ENCODE results near the gene PLCB4. TPM values are rescaled to one million over a fixed set of nuclear protein-coding genes. Genes with fewer than 3 reads are reported as not detected.
A peak's percentile ranks its signal among the peaks of the same experiment; 100 is the strongest.
"Not testable (repeated sequence)": the region's sequence is repeated elsewhere in the genome, so short reads cannot be mapped to it uniquely, and the experiment has no call there.

Gene PLCB4
- 14.0 TPM for polyA plus RNA-seq (2013, experiment 1 of 2; ENCODE audit: insufficient read length)
- polyA plus RNA-seq (2013, experiment 2 of 2; ENCODE audit: insufficient read length) = 22.3 TPM

GRCh38 chr20:9068841-9069663 is at the start of gene PLCB4:
Gene PLCB4, plus strand, starts transcription at chr20:9069087. Its CDS starts 238,728 bp downstream, at chr20:9307815.
- peak; percentile 74 for DNase-seq

DNA sequence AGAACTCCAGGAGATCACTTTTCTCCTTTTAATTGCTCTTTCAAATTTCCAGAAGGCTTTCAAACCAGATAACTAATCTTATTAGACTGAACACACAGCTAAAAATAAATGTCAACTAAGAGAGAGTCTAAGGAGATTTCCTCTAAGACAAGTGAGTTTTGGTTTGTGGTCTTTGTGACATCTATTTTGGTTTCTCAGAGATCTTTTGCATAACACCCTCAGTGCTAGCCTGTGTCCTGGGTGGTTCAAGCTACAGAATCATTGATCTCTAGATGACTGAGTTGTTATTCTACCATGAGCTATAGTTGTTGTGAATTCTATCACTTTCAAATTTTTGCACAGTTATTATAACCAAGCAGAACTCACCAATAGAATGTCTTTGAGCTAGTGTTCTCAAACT is 49.1 kb upstream of the PLCB4 start:
- no peak for DNase-seq

DNA sequence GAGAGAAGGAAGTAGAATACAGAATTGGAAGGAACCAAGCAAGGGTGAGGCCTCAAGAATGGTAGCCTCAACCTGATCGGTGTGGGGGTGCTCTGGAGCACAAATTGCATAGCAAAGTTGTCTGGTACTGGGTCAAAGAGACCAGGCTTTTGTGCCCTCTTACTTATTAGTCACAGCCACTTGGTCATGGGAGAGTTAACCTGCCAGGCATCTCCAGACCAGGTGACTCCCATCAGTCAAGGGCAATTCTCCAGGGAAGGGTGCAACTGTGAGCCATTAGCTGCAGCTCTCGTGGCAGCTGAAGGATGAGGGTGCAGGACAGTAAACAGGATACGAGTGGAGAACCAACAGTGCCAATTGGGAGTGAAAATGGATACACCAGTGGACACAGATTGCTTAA is 47.7 kb upstream of the PLCB4 start:
- DNase-seq = no peak

DNA sequence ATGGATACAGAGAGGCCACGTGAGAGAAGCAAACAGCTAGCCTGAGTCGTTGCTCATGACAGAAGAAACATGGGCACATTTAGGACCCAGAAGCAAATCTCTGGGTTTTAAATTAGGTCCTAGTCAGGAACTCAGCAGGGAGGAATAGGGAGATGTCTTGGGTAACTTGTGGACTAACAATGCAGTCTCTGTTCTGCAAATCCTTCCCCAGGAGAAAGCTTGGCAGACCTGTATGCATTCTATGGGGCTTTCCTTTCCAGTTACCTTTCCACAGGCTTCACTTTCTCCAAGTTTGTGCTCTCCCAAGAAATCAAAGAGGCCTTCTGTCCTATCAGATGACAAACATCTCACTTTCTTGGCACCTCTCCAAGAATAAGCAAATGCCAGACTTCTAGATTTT is 47.2 kb upstream of the PLCB4 start:
- DNase-seq = peak; percentile 34

DNA sequence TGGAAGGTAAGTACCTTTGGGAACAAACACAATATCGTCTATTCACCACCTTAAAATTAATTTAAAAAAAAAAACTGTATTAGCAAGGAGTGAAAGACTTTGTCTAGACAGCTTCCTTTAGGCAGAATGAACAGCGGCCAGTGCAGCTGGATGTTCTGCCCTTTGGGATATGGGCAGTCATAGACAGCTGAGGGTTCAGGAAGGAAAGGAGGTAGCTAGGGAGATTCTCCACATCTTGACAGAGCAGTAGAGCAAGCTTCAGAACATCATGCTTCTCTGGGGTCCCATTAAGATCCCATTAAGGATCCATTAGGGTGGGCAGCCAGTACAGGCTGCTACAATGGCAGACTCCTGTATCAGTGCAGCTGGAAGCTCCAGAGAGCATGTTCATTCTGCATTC is 46.5 kb upstream of the PLCB4 start:
- DNase-seq = no peak

DNA sequence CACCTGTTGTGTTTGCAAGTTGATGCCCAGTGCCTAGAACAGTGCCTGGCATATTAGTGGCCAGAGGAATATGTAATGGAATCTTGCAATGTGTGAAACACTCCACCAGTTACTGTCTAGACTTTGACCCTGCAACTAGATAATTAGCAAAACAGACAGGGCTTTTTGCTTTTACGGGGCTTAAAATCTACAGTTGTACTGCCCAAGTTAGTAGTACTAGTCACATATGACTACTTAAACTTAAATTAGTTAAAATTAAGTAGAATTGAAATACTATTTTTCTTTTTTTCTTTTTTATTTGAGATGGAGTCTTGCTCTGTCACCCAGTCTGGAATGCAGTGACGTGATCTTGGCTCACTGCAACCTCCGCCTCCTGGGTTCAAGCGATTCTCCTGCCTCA is 44.3 kb upstream of the PLCB4 start:
- DNase-seq = no peak

- no peak for DNase-seq
These were observed 43.9 kb upstream of the PLCB4 start for GRCh38 chr20:9025011-9025410.

DNA sequence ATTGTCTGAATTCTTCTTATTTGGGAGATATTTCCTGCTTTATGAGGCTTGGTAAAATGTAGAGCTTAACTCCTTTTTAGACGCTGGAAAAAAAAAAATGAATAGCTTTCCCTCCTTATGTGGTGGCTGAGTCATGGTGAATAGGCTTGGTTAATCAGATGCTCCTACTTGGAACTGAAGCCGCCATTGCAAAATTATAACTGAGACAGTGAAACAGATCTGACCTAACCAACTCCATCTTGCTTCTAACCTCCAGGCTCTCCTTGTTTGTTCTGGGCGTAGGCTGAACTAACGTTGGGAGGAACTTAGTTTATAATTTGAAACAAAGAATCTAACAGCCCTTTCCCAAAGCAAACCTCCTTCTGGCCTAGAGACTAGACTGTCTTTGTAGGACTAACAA is 43.2 kb upstream of the PLCB4 start:
- DNase-seq = peak; percentile 81

GRCh38 chr20:9027626-9028025 is 41.3 kb upstream of the PLCB4 start:
- DNase-seq = no peak

- DNase-seq = peak; percentile 84
These were observed 40.5 kb upstream of the PLCB4 start for GRCh38 chr20:9028419-9028818.

DNA sequence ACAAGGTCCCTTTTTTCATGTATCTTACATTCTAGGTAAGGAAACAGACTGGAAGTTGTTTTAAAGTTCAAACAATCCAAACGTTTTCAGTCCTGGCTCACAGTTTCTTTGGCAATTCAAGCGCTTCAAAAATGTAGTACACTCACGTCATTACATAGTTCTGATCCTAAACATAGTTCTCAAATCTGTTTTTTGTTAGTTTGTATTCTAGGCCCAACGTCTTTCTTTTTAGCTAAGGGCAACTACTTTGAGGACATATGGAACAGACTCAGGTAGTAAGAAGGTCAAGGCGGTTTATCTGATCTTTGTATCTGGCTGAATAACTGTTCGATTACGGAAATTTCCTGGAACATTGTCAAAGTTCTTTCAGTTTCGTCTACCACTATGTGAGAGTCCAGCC is 36.9 kb upstream of the PLCB4 start:
- DNase-seq = peak; percentile 82

DNA sequence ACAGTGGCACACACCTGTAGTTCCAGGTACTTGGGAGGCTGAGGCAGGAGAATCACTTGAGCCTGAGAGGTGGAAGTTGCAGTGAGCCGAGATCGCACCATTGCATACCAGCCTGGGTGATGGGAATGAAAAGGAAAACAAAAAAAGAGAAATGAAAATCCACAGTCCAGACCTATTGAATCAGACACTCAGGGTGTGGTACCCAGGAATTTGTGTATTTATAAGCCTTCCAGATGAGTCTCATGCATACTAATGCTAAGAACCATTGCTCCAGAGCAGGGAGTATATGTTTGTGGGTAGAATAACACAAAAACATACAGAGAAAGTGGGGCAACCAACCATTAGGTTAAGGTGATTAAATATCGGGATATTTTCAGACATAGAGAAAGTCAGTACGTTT is 36.1 kb upstream of the PLCB4 start:
- peak; percentile 92 for DNase-seq

- peak; percentile 98 for DNase-seq
These were observed 33.8 kb upstream of the PLCB4 start for GRCh38 chr20:9035126-9035525.

DNA sequence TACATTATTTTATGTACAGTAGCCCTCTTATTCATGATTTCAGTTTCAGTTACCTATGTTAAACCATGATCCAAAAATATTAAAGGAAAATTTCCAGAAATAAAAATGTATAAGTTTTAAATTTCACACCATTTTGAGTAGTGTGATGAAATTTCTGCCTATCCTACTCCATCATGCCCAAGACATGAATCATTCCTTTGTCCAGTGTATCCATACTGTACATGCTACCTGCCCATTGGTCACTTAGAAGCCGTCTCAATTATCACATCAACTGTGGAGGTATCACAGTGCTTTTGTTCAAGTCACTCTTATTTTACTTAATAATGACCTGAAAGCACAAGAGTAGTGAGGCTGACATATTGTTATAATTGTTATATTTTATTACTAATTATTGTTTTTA is 32.3 kb upstream of the PLCB4 start:
- DNase-seq = peak; percentile 50

- peak; percentile 65 for DNase-seq
These were observed 29.9 kb upstream of the PLCB4 start for GRCh38 chr20:9038791-9039535.

- DNase-seq = peak; percentile 67
These were observed 27.9 kb upstream of the PLCB4 start for GRCh38 chr20:9040863-9041524.

DNA sequence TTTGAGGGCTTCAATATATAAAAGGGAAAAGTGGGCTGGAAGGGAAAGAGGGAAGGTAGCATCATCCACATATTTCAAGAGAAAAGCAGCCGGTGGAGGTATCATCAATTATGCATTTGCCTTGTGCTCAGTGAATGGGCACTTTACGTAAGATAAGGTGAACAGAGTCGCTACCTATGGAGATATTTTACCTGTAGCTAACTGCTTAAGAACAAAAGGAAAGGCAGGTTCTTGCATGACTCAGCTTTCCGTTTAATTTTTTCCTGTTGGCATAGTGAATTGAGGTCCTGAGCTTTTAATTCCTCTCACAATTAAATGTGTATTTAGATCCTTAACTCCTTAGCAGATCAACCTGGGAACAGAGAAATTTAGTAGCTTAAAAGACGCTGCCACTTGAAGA is 25.5 kb upstream of the PLCB4 start:
- DNase-seq = no peak

DNA sequence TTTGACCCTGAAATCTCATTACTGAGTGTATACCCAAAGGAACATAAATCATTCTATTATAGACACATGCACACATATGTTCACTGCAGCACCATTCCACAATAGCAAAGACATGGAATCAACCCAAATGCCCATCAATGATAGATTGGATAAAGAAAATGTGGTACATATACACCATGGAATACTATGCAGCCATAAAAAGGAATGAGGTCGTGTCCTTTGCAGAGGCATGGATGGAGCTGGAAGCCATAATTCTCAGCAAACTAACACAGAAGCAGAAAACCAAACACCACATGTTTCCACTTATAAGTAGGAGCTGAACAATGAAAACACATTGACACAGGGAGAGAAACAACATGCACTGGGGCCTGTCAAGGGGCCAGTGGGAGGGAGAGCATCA is 21.0 kb upstream of the PLCB4 start:
- DNase-seq = not testable (repeated sequence)

DNA sequence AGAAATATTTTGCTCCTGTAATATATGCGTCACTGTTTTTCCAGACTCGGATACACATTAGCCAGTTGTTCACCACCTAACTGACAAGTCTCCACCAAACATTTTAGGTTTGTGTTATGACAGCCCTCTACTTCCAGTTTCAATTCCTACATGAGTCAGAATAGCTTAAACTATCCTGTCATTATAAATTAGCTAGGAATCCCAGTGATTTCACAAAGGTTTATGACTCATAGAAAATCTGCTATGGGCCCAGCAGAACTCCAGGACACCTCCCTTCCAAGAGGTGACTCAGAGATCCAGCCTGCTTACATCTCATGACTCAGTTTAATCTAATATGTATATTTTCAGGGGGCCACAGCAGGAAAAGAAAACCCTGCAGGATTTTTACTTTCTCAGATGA is 17.4 kb upstream of the PLCB4 start:
- DNase-seq = peak; percentile 99

DNA sequence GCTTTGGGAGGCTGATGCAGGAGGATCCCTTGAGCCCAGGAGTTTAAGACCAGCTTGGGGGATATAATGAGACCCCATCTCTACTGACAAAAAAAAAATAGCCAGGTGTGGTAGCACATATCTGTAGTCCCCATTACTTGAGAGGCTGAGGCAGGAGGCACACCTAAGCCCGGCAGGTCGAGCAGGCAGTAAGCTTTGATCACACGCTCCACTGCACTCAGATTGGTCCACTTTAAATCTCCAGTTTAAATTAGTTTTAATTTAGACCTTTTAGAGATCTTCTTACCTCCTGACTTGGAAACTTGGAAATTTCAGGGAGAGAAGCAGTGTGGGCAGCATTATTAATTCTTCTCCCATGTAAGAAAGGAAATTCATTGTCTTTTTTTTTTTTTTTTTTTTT is 16.8 kb upstream of the PLCB4 start:
- no peak for DNase-seq

DNA sequence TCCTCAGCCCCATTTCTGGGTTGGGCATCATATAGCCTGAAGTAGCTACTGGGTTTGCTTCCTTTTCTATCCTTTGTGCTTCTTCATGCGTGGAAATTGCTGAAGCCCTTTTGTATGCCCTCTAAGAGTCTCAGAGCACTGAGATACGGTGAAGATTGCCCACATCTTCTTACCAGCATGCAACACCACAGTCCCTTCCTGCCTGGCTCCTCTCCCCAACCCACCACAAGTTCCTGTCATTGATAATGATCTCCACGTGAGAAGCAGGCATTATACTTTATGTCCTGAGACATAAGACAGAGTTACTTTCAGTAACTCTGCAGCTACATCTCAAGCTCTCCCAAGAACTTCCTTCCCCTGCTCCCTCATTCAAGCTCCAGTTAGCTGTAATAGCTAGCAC is 15.8 kb upstream of the PLCB4 start:
- no peak for DNase-seq

GRCh38 chr20:9054176-9054575 is 14.7 kb upstream of the PLCB4 start:
- DNase-seq = peak; percentile 84

DNA sequence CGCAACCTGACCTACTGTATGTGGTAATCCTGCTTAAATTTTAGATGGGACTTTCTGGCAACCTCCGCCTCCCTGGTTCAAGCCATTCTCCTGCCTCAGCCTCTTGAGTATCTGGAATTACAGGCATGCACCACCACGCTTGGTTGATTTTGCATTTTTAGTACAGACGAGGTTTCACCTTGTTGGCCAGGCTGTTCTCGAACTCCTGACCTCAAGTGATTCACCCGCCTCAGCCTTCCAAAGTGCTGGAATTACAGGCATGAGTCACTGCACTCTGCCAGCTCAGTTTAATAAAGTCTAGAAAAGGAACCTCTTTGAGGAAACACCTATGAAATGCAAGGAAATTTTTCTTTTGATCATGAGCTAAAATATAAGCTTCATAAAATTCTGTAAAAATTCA is 9.0 kb upstream of the PLCB4 start:
- DNase-seq = peak; percentile 60
